GM19099 (cell line): ENCODE results near the gene ZNF280B.

Experiments
- POLR2A ChIP-seq: IDR thresholded peaks from 3 replicates; pipeline ENCODE4 v1.6.1; 2011; ENCODE audit warnings: low read depth; ENCODE audit not compliant: insufficient read length; ENCODE audit errors: extremely low read depth

ZNF280B gene

DNA sequence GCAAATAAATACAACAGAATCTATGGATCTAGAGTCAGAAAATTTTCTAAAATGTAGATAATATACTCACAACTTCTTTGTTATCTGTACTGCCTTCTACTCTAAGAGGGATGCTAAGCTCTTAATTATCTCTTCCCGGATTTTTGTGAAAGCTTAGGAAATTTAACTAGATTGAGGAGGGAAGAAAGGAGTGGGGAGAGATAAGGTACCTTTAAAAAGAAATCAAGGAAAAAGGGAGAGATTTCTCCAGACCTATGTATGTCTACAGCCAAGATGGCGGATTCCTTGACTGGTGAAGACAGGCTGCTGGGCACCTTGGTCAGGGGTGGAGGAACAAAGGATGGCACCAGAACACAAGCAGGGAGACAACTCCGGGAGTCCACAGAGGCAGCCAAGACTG is 23.0 kb downstream of the ZNF280B start:
- TF ChIP-seq POLR2A: no peak

DNA sequence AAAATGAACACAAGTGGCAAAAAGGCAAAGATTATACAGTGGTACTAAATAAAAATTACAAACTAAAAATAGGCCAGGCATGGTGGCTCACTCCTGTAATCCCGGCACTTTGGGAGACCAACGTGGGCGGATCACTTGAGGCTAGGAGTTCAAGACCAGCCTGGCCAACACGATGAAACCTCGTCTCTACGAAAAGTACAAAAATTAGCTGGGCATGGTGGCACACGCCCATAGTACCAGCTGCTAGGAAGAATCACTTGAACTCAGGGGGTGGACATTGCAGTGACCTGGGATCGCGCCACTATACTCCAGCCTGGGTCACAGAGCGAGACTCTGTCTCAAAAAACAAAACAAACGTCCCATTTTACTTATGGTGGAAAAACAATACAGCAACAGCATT is 24.5 kb downstream of the ZNF280B start:
- no peak for TF ChIP-seq POLR2A

DNA sequence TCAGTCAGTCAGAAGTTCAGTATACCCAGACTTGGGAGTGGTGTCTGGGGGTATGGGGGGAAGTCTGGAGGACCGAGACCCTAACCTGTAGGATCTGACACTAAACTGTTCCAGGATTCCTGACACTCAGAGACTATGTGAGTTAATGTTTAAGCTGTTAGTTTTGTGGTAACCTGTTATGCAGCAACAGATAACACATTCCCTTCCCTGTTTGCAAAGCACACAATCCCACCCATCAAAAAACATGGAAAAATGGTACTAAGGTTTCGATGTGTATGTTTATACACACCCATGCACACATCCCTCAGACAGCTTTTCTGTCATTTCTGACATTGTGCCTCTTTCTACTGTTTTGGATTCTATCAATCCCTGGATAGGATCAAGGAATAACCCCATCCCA is 27.6 kb downstream of the ZNF280B start:
- TF ChIP-seq POLR2A: no peak

GRCh38 chr22:22479999-22480532 is 28.5 kb downstream of the ZNF280B start:
- TF ChIP-seq POLR2A: no peak

- no peak for TF ChIP-seq POLR2A
These were observed 29.4 kb downstream of the ZNF280B start for GRCh38 chr22:22479116-22479515.

GRCh38 chr22:22478470-22478869 is 30.1 kb downstream of the ZNF280B start:
- TF ChIP-seq POLR2A: no peak

DNA sequence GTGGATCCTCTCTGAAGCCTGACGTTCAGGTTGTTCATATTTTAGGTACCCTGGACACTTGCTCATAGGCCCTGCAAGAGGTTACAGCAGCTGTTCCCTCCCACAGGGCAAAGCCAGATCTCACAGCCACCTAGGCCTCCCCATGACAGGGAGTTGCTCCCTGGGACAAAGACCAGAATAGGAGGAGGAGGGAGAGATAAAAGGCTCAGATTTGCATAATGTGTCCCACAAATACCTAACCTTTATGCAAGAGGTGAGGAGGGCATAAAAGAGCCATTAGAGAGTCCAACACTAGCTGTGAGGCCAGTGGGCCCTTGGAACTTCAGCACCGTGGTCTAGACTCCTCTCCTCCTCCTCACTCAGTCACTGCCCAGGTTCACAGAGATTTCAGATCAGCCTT is 33.8 kb downstream of the ZNF280B start:
- TF ChIP-seq POLR2A: no peak

DNA sequence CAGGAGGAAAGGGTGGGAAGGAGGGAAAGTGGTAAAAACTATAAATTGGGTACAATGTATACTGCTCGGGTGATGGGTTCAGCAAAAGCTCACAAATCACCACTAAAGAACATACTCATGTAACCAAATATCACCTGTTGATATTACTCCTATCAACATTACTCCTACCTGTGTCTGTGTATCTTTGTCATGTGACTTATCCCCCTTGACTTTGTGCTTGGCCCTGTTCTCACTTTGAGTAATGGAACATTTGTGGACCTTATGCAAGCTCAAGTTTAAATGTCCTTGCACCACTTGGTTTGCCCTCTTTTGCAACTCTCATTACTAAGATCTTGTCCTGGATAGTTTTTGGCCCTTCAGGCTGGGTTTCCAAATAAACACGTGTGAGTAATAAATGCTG is 39.0 kb downstream of the ZNF280B start:
- no peak for TF ChIP-seq POLR2A

GRCh38 chr22:22467112-22467511 is 41.4 kb downstream of the ZNF280B start:
- no peak for TF ChIP-seq POLR2A

DNA sequence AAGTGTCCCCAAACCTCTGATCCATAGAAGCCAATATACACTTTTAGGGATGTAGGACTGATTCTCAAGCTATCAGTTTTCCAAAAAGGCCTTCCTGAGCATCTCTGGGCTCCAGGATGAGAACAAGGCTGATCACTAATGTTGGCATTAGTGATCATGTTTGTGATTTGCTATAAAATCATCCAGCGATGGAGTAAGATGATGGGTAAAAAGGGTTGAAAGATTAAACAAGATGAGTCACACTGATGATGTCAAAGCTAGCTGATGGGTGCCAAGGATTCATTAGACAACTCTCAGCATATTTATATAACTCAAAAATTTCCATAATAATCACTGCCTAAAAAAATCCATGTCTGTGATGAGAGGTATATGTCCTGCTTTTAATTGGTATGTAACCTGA is 42.8 kb downstream of the ZNF280B start:
- no peak for TF ChIP-seq POLR2A

- no peak for TF ChIP-seq POLR2A
These were observed 43.4 kb downstream of the ZNF280B start for GRCh38 chr22:22465094-22465602.

DNA sequence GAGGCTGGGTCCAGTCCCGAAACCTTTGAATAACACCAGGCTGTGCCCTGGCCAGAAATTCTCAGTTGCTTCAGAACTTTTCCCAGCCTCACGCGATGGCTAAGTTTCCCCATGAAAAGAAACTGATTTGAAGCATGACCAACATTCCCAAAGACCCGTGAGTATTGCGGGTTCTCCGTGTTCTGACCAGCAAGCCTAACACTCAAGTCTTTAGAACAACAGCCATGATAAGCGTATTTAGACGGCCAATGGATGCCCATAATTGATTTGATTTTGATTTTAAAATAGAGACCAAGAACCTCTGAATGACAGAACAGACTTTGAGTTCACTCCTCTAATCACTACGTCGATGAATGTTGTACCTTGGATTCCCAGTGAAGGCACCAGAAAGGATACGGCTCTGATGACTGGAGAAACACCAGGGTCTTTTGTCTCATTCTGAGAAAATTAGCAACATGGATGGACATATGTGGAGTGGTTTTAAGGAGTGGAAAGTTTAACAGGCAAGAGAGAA is 43.9 kb downstream of the ZNF280B start:
- no peak for TF ChIP-seq POLR2A

GRCh38 chr22:22463855-22464540 is 44.5 kb downstream of the ZNF280B start:
- TF ChIP-seq POLR2A: no peak

DNA sequence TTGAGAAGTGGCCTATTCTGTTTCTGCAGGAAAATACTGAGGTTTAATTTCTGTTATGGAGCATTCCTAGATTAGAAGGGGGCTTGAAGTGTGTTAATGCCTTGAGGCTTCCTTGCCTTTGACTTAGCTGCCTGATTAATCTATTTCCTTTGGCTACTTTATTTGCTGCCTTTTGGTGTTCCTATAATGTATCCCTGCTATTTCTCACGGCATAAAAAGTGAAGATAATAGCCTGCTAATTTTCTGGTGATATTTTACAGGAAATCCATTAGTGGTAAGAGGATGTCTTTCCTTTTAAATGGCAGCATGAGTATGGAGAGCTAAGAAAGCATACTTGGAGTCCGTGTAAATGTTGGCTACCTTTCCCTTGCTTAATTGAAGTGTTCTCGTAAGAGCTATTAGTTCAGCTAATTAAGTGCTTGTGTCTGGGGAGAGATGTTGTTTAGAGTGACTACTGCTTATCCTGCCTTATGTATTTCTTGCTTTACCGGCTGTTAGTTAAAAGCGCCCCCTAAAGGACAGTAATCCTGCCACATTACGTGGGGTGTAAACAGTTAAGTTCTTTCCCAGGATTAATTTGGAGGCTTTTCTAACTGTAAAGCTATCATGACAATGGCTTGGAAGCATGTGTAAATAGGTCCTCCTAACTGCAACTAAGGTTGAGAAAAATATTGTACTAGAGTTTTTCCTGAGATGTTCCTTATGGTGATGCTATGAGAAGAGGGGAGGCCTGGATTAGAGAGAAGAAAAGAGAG is 45.6 kb downstream of the ZNF280B start:
- no peak for TF ChIP-seq POLR2A

DNA sequence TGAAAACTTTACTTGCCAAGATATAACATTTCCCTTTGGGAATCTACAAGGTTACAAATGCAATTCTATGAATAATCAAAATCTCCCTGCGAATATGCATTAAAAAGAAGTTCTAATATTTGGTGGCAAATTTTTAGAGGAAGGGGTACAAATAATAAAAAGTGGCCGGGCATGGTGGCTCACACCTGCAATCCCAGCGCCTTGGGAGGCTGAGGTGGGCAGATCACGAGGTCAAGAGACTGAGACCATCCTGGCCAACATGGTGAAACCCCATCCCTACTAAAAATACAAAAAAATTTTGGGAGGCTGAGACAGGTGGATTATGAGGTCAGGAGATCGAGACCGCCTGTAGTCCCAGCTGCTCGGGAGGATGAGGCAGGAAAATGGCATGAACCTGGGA is 47.0 kb downstream of the ZNF280B start:
- no peak for TF ChIP-seq POLR2A

- no peak for TF ChIP-seq POLR2A
These were observed 47.4 kb downstream of the ZNF280B start for GRCh38 chr22:22461111-22461510.
